Measurements from ENCODE around the gene RHOG. TPM values are rescaled to one million over a fixed set of nuclear protein-coding genes. Genes with fewer than 3 reads are reported as not detected.

RHOG gene
- total RNA-seq, 1 donor from 2014 or later, result 24.2 TPM

GRCh38 chr11:3783611-3784010 lies 57.1 kb downstream of the RHOG start:
- Mint-ChIP-seq H3K27me3 (ENCODE audit: low read depth) (no peaks in the 10 kb centered on the region), H3K4me1 (peaks cover 11% of the 10 kb centered on the region), H3K36me3 (peaks cover 14% of the 10 kb centered on the region), H3K4me3 (no peak overlapping the region), H3K27ac (no peak overlapping the region), H3K9me3 (no peaks in the 10 kb centered on the region)
- DNase-seq (ENCODE audit: low spot score in 2 of 2, unreplicated experiment in 2 of 2), result no peak
- TF ChIP-seq CTCF (IDR thresholded peaks at IDR 0.05; ENCODE audit: unreplicated experiment), result no peak

- H3K27ac Mint-ChIP-seq, result peak overlapping the region; percentile 25
- DNase-seq (ENCODE audit: low spot score in 2 of 2, unreplicated experiment in 2 of 2), result no peak
These were observed 57.8 kb downstream of the RHOG start for GRCh38 chr11:3782963-3783362.

GRCh38 chr11:3781423-3781822 lies 59.3 kb downstream of the RHOG start:
- DNase-seq (ENCODE audit: low spot score in 2 of 2, unreplicated experiment in 2 of 2), result no peak
- H3K4me3 Mint-ChIP-seq, result no peak overlapping the region
- TF ChIP-seq CTCF (IDR thresholded peaks at IDR 0.05; ENCODE audit: unreplicated experiment), result no peak
- peaks cover under 1% of the 10 kb centered on the region for H3K4me1 Mint-ChIP-seq
- H3K36me3 Mint-ChIP-seq, result peaks cover 24% of the 10 kb centered on the region
- H3K9me3 Mint-ChIP-seq, result no peaks in the 10 kb centered on the region
- no peaks in the 10 kb centered on the region for H3K27me3 Mint-ChIP-seq (ENCODE audit: low read depth)
- H3K27ac Mint-ChIP-seq, result no peak overlapping the region

More at GRCh38 chr11:3782963-3783362, 57.8 kb downstream of the RHOG start:
- H3K27me3 Mint-ChIP-seq (ENCODE audit: low read depth), result no peaks in the 10 kb centered on the region
- peaks cover 11% of the 10 kb centered on the region for H3K4me1 Mint-ChIP-seq
- H3K9me3 Mint-ChIP-seq, result no peaks in the 10 kb centered on the region
- no peak for TF ChIP-seq CTCF (IDR thresholded peaks at IDR 0.05; ENCODE audit: unreplicated experiment)
- peaks cover 19% of the 10 kb centered on the region for H3K36me3 Mint-ChIP-seq
- no peak overlapping the region for H3K4me3 Mint-ChIP-seq

Other genes with a start within 250 kb of the RHOG start
- gene ART5, start 199.0 kb downstream of the RHOG start, total RNA-seq, result 4.5 to 6.1 TPM (median 4.9 TPM) in 3 replicates
- not detected in 3 replicates for gene ART1, start 195.8 kb downstream of the RHOG start, total RNA-seq
- 2.6 to 2.9 TPM (median 2.9 TPM) in 3 replicates for gene CHRNA10, start 169.6 kb downstream of the RHOG start, total RNA-seq
- 82.6 to 85.4 TPM (median 83.3 TPM) in 3 replicates for gene NUP98, start 43.4 kb downstream of the RHOG start, total RNA-seq
- 43.2 to 47.6 TPM (median 47.4 TPM) in 3 replicates for gene PGAP2, start 32.4 kb downstream of the RHOG start, total RNA-seq
- gene STIM1, start 14.7 kb upstream of the RHOG start, total RNA-seq, result 41.2 to 43.9 TPM (median 43.7 TPM) in 3 replicates

Data from mesothelial cell of epicardium (in vitro differentiated cells).